ENCODE data around the gene SLC7A14. TPM values are rescaled to one million over a fixed set of nuclear protein-coding genes. Genes with fewer than 3 reads are reported as not detected.

Gene SLC7A14
- total RNA-seq, 4 donors from 2014 or later: 0.44 TPM; not detected in 3

GRCh38 chr3:170565495-170565894 lies 20.4 kb downstream of the SLC7A14 start:
- WGBS, 2 donors: 89 to 93% methylated on average over 2 of the region's 2 CpGs
- no peaks in the 10 kb centered on the region for H3K27me3 ChIP-seq
- H3K4me1 ChIP-seq: peaks cover 0 to 3% (median 0%) of the 10 kb centered on the region in 4 donors
- TF ChIP-seq EP300 (IDR thresholded peaks at IDR 0.05): no peak
- no peaks in the 10 kb centered on the region for H3K9me3 ChIP-seq
- no peak overlapping the region for H3K27ac ChIP-seq
- no peak for DNase-seq (ENCODE audit: low spot score in 2 of 2)
- no peak overlapping the region for H3K4me3 ChIP-seq
- no peaks in the 10 kb centered on the region for H3K36me3 ChIP-seq

- 61 to 73% methylated on average over 2 of the region's 2 CpGs for WGBS, 2 donors
- Histone ChIP-seq H3K27ac (no peak overlapping the region), H3K4me1 (peaks cover 0 to 3% (median 0%) of the 10 kb centered on the region in 4 donors)
These were observed 21.2 kb downstream of the SLC7A14 start for GRCh38 chr3:170564664-170565063.

GRCh38 chr3:170563712-170564423 lies 22.0 kb downstream of the SLC7A14 start:
- no peak for TF ChIP-seq EP300 (IDR thresholded peaks at IDR 0.05)
- no peak for TF ChIP-seq CTCF (IDR thresholded peaks at IDR 0.05)
- no peak for TF ChIP-seq POLR2A (IDR thresholded peaks at IDR 0.05)
- no peaks in the 10 kb centered on the region for H3K9me3 ChIP-seq
- peaks cover 0 to 3% (median 0%) of the 10 kb centered on the region in 4 donors for H3K4me1 ChIP-seq
- peak overlapping the region in 1 of 4 donors; percentile 54 for H3K27ac ChIP-seq
- H3K4me3 ChIP-seq: no peak overlapping the region
- WGBS, 2 donors: 54 to 61% methylated on average over 7 of the region's 7 CpGs
- no peak for DNase-seq (ENCODE audit: low spot score in 2 of 2)
- H3K36me3 ChIP-seq: no peaks in the 10 kb centered on the region
- H3K27me3 ChIP-seq: no peaks in the 10 kb centered on the region

More at GRCh38 chr3:170564664-170565063, 21.2 kb downstream of the SLC7A14 start:
- no peak for DNase-seq (ENCODE audit: low spot score in 2 of 2)
- Histone ChIP-seq H3K36me3 (no peaks in the 10 kb centered on the region), H3K27me3 (no peaks in the 10 kb centered on the region), H3K9me3 (no peaks in the 10 kb centered on the region), H3K4me3 (no peak overlapping the region)
- TF ChIP-seq CTCF (IDR thresholded peaks at IDR 0.05) (no peak), EP300 (IDR thresholded peaks at IDR 0.05) (no peak), POLR2A (IDR thresholded peaks at IDR 0.05) (no peak)

GRCh38 chr3:170562080-170562479 lies 23.8 kb downstream of the SLC7A14 start:
- TF ChIP-seq EP300 (IDR thresholded peaks at IDR 0.05) (no peak), POLR2A (IDR thresholded peaks at IDR 0.05) (no peak), CTCF (IDR thresholded peaks at IDR 0.05) (no peak)
- 83 to 93% methylated on average over 1 of the region's 1 CpG for WGBS, 2 donors
- no peaks in the 10 kb centered on the region for H3K36me3 ChIP-seq
- H3K27me3 ChIP-seq: no peaks in the 10 kb centered on the region
- H3K4me3 ChIP-seq: no peak overlapping the region
- no peak for DNase-seq (ENCODE audit: low spot score in 2 of 2)
- peaks cover 0 to 3% (median 0%) of the 10 kb centered on the region in 4 donors for H3K4me1 ChIP-seq
- H3K9me3 ChIP-seq: no peaks in the 10 kb centered on the region
- no peak overlapping the region for H3K27ac ChIP-seq

GRCh38 chr3:170560717-170561382 lies 25.0 kb downstream of the SLC7A14 start:
- H3K27ac ChIP-seq: no peak overlapping the region
- no peaks in the 10 kb centered on the region for H3K27me3 ChIP-seq
- H3K9me3 ChIP-seq: no peaks in the 10 kb centered on the region
- peaks cover 0 to 3% (median 0%) of the 10 kb centered on the region in 4 donors for H3K4me1 ChIP-seq
- TF ChIP-seq EP300 (IDR thresholded peaks at IDR 0.05) (no peak), POLR2A (IDR thresholded peaks at IDR 0.05) (no peak), CTCF (IDR thresholded peaks at IDR 0.05) (no peak)
- 86 to 92% methylated on average over 5 of the region's 5 CpGs for WGBS, 2 donors
- DNase-seq (ENCODE audit: low spot score in 2 of 2): no peak
- H3K4me3 ChIP-seq: no peak overlapping the region
- H3K36me3 ChIP-seq: no peaks in the 10 kb centered on the region

Measured in tibial nerve (tissue), 4 donors.